ENCODE results near the gene PIEZO1.
"Not testable (repeated sequence)": the region's sequence is repeated elsewhere in the genome, so short reads cannot be mapped to it uniquely, and the experiment has no call there.

Gene PIEZO1

GRCh38 chr16:88785106-88785924 is at the start of gene PIEZO1:
Gene PIEZO1 (minus strand): TSS chr16:88785220. CDS start chr16:88784964, 256 bp downstream.
- peak; percentile 73 for DNase-seq

- DNase-seq = no peak
Measured at GRCh38 chr16:88834670-88835069, 49.6 kb upstream of the PIEZO1 start.

- no peak for DNase-seq
Measured at GRCh38 chr16:88833086-88833485, 48.1 kb upstream of the PIEZO1 start.

- DNase-seq = no peak
Measured at GRCh38 chr16:88831838-88832237, 46.8 kb upstream of the PIEZO1 start.

- DNase-seq = no peak
Measured at GRCh38 chr16:88830783-88831182, 45.8 kb upstream of the PIEZO1 start.

- DNase-seq = no peak
Measured at GRCh38 chr16:88830258-88830657, 45.2 kb upstream of the PIEZO1 start.

- no peak for DNase-seq
Measured at GRCh38 chr16:88828711-88829110, 43.7 kb upstream of the PIEZO1 start.

GRCh38 chr16:88827727-88828126 is 42.7 kb upstream of the PIEZO1 start:
- no peak for DNase-seq

GRCh38 chr16:88826070-88826840 is 41.2 kb upstream of the PIEZO1 start:
- no peak for DNase-seq

- DNase-seq = no peak
Measured at GRCh38 chr16:88825146-88825545, 40.1 kb upstream of the PIEZO1 start.

GRCh38 chr16:88824256-88825077 is 39.4 kb upstream of the PIEZO1 start:
- DNase-seq = no peak

- not testable (repeated sequence) for DNase-seq
Measured at GRCh38 chr16:88823646-88824045, 38.6 kb upstream of the PIEZO1 start.

GRCh38 chr16:88822281-88823040 is 37.4 kb upstream of the PIEZO1 start:
- no peak for DNase-seq

- no peak for DNase-seq
Measured at GRCh38 chr16:88821168-88821850, 36.3 kb upstream of the PIEZO1 start.

GRCh38 chr16:88820385-88821025 is 35.5 kb upstream of the PIEZO1 start:
- DNase-seq = no peak

- DNase-seq = no peak
Measured at GRCh38 chr16:88819126-88819525, 34.1 kb upstream of the PIEZO1 start.

- DNase-seq = no peak
Measured at GRCh38 chr16:88818575-88818874, 33.5 kb upstream of the PIEZO1 start.

- DNase-seq = peak; percentile 17
Measured at GRCh38 chr16:88817785-88818574, 33.0 kb upstream of the PIEZO1 start.

GRCh38 chr16:88816736-88817535 is 31.9 kb upstream of the PIEZO1 start:
- DNase-seq = no peak
